ENCODE results near the gene EYS.
"Not testable (repeated sequence)": the region's sequence is repeated elsewhere in the genome, so short reads cannot be mapped to it uniquely, and the experiment has no call there.

EYS gene

DNA sequence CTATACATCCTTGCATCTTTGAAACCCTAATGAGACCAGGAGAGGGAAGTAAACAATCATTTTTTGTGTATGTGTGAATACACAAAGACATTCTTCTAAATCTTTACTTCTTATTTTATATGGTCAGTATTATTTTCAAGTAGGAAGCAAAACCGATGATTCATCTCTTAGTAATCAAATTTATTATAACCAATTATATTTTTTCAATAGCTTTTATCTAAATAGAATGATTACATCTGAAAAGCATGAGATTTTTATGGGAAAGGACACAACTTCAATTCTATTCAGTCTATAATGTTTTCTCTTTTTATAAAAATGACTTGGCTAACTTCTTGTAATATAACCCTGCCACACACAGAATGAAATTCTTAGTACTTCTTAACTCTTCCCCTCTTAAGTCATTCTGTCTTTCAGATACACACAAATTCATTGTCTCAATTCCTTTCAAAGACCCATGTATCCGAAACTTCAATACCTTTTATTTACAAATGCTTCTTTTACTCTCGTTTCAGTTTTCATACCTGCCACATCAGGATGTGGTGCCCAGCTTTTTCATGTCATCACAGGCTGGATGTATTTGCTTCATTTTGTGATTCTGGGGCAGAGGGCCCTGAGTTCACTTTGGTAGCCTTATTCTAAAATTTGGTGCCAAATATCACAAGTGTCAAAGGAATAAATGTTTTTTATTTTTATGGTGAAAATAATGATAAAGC lies 1844.4 kb downstream of the EYS start:
- DNase-seq, result no peak

DNA sequence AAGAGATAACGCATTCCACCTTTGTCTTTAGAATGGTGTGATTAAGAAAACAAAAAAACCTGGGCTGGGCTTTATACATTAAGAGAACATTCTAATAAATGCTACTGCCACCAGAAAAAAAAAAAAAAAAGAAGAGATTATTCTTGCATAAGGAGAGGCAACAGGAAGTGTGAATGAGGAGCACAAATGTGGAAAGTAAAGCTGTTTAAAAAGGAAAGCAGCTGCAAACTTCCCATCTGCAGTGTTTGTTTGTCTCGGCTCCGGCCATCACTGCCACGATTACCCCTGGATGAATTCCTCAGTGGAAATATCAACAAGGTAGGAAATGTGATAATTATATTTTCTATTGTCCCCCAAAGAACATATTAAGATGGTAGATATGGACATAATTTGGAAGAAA lies 1847.5 kb downstream of the EYS start:
- no peak for DNase-seq

DNA sequence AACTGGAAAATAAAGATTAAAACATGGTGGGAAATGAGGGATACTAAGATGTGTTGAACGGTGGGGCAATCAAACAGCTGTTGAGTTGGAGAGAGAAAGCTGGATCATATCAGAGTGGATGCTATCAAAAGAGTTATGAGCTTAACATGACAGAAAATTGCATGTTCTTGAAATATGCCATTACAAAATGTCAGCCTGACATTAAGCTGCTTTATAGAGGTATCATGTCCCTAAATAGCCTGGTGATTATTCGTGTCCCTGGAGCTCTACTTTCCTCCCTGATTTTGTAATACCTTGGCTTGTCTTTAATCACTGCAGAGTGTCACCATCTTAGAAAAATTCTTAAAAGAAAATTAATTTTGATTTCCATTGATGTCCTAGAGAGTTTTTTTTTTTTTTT lies 1848.3 kb downstream of the EYS start:
- DNase-seq, result no peak

DNA sequence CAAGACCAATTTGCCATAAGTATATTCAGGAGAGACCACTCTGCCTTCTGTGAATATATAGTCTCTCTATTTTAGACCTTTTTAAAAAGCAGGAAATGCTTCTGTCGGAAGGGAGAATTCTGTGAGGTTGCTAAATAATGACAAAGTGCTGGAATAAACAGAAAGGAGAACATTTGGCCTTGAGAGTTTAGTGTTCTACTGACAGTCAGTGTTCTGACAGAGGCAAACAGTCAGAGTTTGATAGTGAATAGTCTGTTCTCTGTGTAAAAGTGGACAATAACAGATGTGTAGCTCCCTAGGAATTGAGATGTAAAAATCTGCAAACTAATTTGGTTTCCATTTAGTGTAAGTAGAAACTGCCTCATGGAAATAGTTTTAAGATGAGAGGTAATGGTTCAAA lies 1850.8 kb downstream of the EYS start:
- DNase-seq, result no peak

DNA sequence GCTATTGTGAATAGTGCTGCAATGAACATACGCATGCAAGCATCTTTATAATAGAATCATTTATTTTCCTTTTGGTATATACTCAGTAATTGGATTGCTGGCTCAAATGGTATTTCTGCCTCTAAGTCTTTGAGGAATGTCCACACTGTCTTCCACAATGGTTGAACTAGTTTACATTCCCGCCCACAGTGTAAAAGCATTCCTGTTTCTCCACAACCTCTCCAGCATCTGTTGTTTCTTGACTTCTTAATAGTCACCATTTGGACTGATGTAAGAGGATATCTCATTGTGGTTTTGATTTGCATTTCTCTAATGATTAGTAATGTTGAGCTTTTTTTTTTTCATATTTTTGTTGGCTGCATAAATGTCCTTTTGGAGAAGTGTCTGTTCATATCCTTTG lies 1862.7 kb downstream of the EYS start:
- DNase-seq, result no peak

DNA sequence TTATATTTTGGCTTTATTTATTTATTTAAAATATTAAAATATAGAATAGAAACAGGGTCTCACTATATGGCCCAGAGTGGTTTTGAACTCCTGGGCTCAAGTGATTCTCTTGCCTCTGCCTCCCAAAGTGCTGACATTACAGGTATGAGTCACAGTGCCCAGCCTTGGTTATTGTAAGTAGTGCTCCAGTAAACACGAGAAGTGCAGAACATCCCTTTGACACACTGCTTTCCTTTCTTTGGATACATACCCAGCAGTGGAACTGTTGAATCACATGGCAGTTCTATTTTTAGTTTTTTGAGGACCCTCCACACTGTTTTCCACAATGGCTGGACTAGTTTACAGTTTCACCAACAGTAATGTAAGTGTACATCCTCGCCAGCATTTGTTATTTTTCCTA lies 1867.5 kb downstream of the EYS start:
- no peak for DNase-seq

DNA sequence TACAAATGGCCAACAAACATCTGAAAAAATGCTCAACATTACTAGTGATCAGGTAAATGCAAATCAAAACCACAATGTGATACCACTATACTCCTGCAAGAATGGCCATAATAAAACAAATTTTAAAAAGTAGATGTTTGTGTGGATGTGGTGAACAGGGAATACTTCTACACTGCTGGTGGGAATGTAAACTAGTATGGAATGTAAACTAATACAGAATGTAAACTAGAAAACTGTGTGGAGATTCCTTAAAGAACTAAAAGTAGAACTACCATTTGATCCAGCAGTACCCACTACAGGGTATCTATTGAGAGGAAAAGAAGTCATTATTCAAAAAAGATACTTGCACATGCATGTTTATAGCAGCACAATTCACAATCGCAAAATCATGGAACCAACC lies 1878.3 kb downstream of the EYS start:
- DNase-seq, result not testable (repeated sequence)

DNA sequence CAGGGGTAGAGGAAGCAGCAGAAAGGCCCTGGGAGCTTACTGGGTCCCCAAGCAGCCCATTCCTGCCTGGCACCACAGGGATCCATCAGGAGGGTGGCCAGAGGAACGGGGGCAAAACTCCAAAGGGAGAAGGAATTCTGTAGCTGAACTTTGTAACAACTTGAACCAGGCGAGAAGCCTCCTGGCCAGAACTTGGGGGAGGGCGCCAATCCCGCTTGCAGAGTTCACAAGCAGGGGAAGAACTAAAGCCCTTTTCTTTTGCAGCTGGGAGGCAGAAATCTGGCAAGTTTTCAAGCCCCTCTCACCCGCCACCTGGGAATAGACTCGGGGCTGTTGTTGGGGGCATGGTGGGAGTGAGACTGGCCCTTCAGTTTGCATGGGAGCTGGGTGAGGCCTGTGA lies 1882.3 kb downstream of the EYS start:
- no peak for DNase-seq

DNA sequence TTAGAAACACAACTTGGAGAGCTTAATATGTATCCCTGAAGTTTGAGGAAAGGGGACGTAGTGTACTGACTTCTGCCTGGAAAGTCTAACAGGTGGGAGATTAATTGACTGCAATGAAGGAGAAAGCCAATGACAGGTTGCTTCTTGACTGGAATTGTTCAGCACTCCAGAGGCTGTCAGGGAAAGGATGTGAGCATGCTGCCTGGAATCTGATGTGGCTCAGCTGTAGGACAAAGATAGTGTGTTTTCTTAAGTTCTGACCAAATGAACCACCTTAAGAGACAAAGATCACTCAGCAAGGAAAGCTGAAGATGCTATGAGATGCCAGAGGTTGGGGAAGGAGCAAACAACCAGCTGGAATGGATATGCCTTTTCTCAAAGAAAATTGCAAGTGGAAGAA lies 1885.6 kb downstream of the EYS start:
- DNase-seq, result no peak

DNA sequence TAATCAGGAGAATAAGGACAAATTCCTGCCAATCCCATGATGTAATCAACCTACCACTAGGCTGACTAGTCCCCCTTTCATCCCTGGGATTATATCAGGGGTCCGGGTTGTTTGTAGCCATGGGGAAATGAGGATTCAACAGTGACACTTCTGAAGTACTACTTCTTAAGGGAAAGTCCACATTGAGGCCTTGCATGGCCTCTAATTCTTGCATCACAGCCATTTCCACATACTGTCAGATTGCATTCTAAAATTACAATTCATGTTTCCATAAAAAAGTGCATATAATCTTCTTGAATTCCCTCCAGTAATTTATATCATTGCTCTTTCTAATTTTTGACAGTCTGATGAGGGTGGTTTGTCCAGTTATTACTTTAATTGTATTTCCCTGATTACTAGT lies 1887.2 kb downstream of the EYS start:
- DNase-seq, result peak; percentile 48 to 68

DNA sequence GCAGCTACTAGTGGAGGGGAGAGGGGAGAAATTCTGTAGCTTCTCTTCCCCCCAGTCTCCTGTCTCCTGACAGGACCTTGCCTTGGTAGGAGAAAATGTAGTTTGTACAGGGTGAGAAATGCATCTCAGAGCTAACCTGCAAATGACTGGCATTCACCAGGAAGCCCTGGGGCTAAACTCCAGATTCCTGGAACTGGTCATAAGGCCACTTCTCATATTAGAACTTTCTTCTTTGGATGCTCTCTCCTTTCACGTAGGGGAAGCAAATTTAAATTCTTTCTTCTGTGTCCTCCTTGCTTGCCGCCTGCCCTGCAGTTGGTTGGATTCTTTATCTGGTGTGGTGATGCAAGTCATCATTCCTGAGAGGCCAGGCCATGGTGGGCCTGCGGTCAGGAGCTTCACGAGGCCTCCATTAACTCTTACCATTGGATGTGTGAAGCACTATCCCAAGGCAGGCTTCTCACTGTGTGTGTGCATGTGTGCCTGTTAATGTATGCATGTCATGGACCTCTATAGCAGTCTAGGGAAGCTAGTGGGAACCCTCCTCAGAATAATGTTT lies 1889.5 kb downstream of the EYS start:
- no peak for DNase-seq

DNA sequence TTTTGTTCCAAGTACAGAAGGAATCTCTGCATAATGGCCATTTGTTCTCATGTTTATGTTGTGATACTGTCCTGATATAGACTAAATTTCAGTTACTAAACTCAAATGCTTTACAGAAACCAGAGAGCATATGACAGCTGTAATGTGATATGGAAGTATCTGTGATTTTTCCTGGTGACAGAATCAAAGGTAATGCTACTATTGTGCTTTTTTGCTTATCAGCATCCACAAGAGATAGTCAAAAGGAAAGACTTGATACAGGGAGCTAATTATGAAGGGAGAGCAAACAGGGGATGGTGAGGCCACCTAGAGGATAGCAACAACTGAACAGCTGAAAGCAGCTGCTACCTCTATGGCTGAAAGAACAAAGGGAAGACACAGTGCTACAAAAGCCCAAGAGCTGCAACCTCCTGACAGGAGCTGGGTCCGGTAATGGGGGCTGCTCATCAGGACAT lies 1890.0 kb downstream of the EYS start:
- DNase-seq, result peak; percentile 33 to 42

DNA sequence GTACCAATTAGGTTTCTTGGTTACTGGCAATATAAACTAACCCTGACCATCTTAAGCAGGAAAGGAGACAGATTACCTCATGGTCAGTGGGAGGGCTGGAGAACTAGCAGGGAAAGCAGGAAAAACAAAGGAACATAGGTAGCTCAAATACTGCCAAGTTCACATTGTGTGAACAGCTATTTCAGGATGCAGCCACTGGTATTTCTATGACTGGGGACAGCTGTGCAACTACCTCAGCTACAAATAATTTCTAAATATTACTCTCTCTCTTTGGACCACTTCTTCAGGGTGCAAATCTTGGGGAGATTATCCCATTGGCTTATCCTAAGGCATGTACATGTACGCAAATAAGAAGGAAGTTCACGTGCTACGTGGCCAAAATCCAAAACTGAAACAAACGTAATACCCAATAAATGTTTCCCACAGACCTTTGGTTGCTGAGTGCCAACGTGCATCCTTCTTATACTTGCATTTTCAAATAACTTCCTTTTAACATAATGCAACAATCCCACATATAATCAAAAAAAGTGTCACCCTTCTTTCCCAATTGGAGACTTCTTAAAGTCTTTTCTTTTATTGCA lies 1890.5 kb downstream of the EYS start:
- no peak for DNase-seq

DNA sequence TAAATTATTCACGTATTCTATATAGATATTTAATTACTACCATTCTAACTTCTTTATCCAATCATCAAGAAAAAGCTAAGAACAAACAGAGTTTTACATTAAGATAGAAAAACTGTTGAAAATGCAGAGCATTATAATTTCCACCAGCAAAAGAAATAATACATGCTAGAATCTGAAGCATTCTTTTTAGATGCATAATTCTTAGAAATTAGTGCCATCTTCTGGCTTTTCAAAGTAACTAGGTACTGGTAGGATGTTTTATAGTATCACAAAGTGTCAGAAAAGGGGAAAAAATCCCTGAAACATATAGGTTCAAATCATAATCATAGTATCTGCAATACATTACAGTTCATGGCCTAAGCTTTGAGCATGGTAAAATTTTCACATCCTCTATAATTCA lies 1892.6 kb downstream of the EYS start:
- no peak for DNase-seq

DNA sequence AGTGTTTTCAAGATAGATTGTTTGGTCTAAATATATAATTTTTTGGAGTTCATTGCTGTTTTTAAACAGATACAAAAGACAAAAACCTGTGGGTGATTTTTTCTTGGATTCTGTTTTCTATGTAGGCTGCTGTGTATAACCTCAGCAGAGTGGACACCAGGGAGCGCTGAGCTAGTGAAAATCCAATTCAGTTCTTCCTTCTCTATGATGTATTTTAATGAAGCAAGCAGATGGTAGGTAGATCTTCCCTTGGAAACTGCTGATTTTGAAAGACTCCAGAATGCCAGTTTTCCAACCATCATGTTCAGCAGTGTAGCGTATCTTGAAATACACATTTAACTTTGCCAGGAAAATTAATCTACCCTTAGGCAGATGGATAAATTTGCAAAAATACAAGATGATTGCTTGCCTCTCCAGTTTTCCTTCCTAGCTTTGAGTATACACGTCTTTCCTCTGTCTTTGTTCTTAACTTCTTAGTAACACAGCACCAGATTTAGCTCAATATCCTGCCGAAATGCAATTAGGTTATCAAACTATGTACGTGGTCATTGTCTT lies 1893.4 kb downstream of the EYS start:
- no peak for DNase-seq

DNA sequence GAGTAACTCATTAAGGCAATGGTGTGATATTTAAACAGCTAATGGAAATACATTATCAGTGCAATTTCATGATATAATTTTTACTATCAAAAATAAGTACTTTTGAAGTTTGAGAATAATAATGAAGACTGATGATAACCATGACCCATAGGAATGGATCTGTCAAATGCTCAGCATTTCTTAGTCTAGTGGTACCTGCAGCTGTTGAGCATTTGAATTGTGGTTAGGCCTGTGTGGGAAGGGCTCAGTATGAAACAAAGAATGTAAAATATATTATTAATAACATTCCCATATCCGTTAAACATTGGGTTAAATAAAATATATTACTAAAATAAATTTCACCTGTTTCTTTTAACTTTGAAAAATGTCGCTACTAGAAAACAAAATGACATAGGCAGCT lies 1898.5 kb downstream of the EYS start:
- DNase-seq, result no peak

DNA sequence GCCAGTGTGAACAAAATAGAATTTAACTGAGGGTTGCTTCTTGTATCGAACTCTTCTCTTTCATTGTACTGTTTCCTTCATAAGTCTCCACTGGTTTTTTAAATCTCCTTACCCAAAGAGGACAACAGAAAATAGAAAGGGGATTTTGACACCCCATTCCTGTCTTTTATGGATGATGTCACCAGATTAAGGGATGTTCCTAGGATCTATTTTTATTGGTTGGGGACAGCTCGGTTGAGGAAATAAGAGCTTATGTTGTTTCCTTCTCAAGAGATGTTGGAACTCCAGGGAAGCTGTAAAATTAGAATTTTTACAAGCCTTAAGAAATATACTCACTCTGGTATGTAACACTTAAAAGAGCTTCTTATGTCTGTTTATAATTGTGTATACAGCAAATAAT lies 1900.0 kb downstream of the EYS start:
- DNase-seq, result no peak

DNA sequence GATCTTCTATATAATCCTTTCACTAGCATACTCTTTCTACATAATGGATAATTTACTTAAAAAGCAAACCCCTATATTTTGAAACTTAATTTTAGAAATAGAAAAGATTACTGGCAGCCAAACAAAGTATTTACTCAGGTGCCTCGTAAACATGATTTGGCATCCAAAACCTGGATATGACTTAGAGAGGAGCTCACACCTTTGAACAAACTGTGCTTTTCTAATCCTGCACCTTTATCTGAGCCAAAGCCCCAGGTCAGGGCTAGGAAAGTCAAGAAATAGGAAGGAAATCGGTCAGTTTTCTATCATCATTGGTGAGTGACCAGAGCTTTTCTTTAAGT lies 1900.5 kb downstream of the EYS start:
- DNase-seq, result no peak

DNA sequence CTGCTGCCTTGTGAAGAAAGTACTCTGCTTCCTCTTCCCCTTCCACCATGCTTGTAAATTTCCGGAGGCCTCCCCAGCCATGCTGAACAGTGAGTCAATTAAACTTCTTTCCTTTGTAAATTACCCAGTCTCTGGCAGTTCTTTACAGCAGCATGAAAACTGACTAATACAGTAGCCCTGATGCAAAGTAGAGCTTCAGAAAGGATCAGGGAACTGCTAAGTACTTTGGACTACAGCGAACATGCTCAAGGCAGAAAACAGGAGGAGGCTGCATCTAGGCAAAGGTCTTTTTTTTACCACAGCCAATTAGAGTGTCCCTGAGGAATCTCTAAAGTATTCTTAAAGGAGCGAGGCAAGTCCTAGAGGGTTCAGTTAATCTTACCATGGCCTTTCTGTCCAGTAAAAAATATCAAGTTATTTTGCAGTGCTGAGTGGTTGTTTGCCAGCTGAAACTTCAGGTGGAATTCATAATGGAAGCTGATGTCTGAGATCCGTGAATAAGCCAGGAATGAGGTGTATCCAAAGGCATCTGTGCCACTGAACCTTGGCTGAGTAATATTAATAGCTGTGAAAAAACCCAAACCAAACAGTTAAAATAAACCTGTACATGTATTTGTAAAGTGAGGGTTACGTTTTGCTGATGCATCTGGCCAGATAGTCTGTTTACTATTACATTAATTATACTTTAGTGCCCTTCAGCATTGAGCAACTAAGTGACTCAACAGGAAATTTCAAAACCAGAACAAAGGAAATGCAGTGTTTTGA lies 1901.0 kb downstream of the EYS start:
- DNase-seq, result peak; percentile 94 to 95

DNA sequence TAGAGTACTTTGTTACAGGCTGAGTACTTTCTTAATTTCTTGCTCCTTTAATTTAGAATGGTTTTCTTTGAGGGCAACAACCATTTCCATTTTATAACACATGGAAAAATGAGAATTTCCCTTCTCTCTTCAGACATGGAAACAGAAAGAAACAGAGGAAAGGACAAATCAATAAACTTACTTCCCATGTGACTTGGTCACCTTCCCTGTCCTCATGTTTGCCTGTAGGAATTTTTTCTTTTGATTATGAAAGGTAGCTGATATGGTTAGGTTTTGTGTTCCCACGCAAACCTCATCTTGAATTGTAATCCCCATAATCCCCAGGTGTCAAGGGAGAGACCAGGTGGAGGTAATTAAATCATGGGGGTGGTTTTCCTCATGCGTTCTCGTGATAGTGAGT lies 1901.7 kb downstream of the EYS start:
- no peak for DNase-seq

DNA sequence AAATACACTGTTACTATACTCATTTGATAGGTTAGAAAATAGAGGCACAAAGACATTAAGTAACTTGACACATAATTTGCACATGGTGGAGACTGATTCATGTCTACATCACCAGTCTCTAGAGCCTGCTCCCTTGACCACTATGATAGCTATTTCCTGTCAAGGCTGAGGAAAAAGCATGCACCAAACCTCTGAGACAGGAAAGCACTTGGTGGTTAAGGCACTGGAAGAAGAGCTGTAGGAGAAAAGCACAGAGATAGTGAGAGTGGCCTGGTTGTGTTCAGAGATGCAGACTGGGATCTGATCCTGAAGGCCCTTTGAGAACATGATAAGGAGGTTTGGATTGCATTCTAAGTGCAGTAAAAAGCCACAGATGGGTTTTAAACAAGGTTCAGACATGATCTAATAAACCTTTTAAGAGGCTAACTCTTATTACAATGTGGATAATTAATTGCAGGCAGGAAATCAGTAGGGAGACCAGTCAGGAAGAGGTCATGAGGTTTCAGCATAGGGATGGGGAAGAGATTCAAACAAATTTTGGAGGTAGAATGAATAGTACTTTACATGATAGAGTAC lies 1902.6 kb downstream of the EYS start:
- DNase-seq, result peak in 1 of 2 experiments; percentile 32

DNA sequence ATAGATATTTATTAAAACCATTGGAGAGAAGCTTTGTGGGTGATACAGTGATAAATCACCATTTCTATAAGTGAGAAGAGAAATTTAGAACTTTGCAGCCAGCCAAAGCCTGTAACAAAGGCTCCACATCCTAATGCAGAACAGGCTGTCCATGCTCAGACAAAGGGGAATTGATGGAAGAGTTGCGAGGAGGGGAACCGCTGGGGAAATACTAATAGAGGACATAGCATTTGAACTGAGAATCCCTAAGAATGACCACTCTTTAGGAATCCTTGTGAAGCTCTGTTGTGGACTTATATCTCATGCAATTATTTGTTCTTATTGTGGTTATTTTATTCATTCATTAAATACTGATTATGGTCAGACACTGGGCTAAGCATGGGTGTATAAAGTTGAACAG lies 1903.7 kb downstream of the EYS start:
- no peak for DNase-seq

DNA sequence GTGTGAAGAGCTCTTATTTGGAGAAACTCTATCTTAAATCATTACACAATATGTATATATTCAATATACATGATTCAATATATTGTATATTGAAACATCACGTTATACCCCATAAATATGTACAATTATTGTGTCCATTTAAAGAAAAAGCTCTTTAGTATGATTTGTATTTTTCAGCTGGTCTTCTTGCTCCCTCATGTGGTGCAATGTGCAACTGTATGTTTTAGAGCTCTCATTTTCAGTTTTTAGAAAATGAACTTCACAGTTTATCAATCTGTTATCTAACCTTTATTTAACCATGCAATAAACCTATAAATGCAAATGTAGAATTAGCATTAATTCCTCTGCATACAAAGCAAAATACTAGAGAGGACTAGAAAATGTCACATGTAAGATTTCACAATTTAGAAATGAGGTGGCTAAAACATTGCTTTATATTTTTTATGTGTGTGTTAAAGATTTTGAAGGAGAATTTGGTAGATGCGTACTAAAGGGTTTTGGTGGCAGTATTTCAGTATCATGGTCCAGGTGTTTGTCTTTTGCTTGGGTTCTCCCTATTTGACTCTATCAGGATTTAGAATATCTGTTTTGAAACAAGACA lies 1904.3 kb downstream of the EYS start:
- peak; percentile 66 to 68 for DNase-seq
